PC-3 (cell line): ENCODE measurements around the gene GUCY2D. TPM values are rescaled to one million over a fixed set of nuclear protein-coding genes. Genes with fewer than 3 reads are reported as not detected.

Experiments used
- ATAC-seq: fragments of 200-7000 bp; cut with Tn5 transposase; 2 replicates; pipeline ENCODE4 v1.9.1; 2020; ENCODE audit warnings: mild to moderate bottlenecking, moderate library complexity
- BruUV-seq: library from RNA; stranded (reverse); fragments of 400-500 nt; replicated peaks from 2 replicates; lab custom pipeline; 2021; lab: Mats Ljungman, UMichigan
- CTCF ChIA-PET: fragments of 300-600 bp; sonication (Branson Sonifier 250); formaldehyde crosslinking; loops from one replicate; lab custom pipeline; 2022; ENCODE audit warnings: antibody characterized with exemption; lab: Charles Lee
- POLR2A ChIA-PET: fragments of 300-600 bp; sonication (Branson Sonifier 250); formaldehyde crosslinking; loops from one replicate; lab custom pipeline; 2022; ENCODE audit warnings: antibody characterized with exemption; ENCODE audit not compliant: unreplicated experiment; lab: Charles Lee
- DNase-seq: peaks from one replicate; pipeline ENCODE4 v3.0.0-alpha.2; 2015
- H2AFZ ChIP-seq: fragments of 300-600 bp; sonication (generic); 2 replicates; pipeline ENCODE4 v1.6.0; 2016; ENCODE audit warnings: antibody characterized with exemption, low read length
- H3F3A ChIP-seq: fragments of 300-600 bp; sonication (generic); one replicate; pipeline ENCODE4 v1.6.0; 2017; ENCODE audit warnings: antibody characterized with exemption, low read length, control low read depth, mild to moderate bottlenecking; ENCODE audit not compliant: unreplicated experiment
- H3K27ac ChIP-seq: fragments of 300-600 bp; sonication (generic); 2 replicates; pipeline ENCODE4 v1.5.1; 2016; ENCODE audit warnings: mild to moderate bottlenecking, low read length
- H3K27me3 ChIP-seq: fragments of 300-600 bp; sonication (generic); 2 replicates; pipeline ENCODE4 v1.6.1; 2016; ENCODE audit warnings: low read length, mixed read lengths
- H3K36me3 ChIP-seq: fragments of 300-600 bp; sonication (generic); 2 replicates; pipeline ENCODE4 v1.6.1; 2016; ENCODE audit warnings: low read depth, mixed run types, low read length, mixed read lengths
- H3K4me1 ChIP-seq: fragments of 300-600 bp; sonication (generic); 2 replicates; pipeline ENCODE4 v1.5.1; 2016; ENCODE audit warnings: low read length; ENCODE audit not compliant: insufficient read depth
- H3K4me2 ChIP-seq: fragments of 300-600 bp; sonication (generic); 2 replicates; pipeline ENCODE4 v1.6.0; 2016; ENCODE audit warnings: low read length
- H3K4me3 ChIP-seq: fragments of 300-600 bp; sonication (generic); 2 replicates; pipeline ENCODE4 v1.5.1; 2016; ENCODE audit warnings: mild to moderate bottlenecking, low read length, mixed read lengths
- H3K79me2 ChIP-seq: fragments of 300-600 bp; sonication (generic); 2 replicates; pipeline ENCODE4 v1.6.1; 2017; ENCODE audit warnings: low read length, mixed read lengths
- H3K9ac ChIP-seq: fragments of 300-600 bp; sonication (generic); 2 replicates; pipeline ENCODE4 v1.6.0; 2016; ENCODE audit warnings: mild to moderate bottlenecking, low read length
- H3K9me2 ChIP-seq: fragments of 300-600 bp; sonication (generic); replicated peaks from 2 replicates; pipeline ENCODE4 v1.6.1; 2016; ENCODE audit warnings: mixed run types, low read length, mixed read lengths
- H3K9me3 ChIP-seq: fragments of 300-600 bp; sonication (generic); 2 replicates; pipeline ENCODE4 v1.6.1; 2016; ENCODE audit warnings: low read length, mixed read lengths
- H4K20me1 ChIP-seq: fragments of 300-600 bp; sonication (generic); 2 replicates; pipeline ENCODE4 v1.6.1; 2016; ENCODE audit warnings: low read length, mixed read lengths
- EZH2 ChIP-seq: fragments of 300-600 bp; sonication (generic); IDR thresholded peaks from one replicate; pipeline ENCODE4 v1.6.1; 2017; ENCODE audit warnings: antibody characterized with exemption, mild to moderate bottlenecking, low read length; ENCODE audit not compliant: unreplicated experiment
- EZH2phosphoT487 ChIP-seq: fragments of 300-600 bp; sonication (generic); IDR thresholded peaks from 2 replicates; pipeline ENCODE4 v1.6.1; 2018; ENCODE audit warnings: mild to moderate bottlenecking, antibody characterized with exemption, low read length, borderline replicate concordance
- intact Hi-C: fragments of 100-400 bp; cut with micrococcal nuclease; formaldehyde crosslinking; loops from 2 replicates; pipeline ENCODE4 v1.9.0; 2023
- total RNA-seq: library from RNA; depleted of rRNA; stranded (reverse); fragments of >200 nt; gene quantifications from 2 replicates; pipeline ENCODE4 v1.2.3, GENCODE V29; 2014
- TF ChIP-seq, protein P1 (sequence below): fragments of 300-600 bp; sonication (generic); conservative IDR thresholded peaks from 2 replicates; pipeline ENCODE4 v1.5.1; 2017; ENCODE audit warnings: antibody characterized with exemption, low read depth, mild to moderate bottlenecking, low read length

GUCY2D gene
- total RNA-seq, 1 experiment from 2014 or later: not detected

DNA sequence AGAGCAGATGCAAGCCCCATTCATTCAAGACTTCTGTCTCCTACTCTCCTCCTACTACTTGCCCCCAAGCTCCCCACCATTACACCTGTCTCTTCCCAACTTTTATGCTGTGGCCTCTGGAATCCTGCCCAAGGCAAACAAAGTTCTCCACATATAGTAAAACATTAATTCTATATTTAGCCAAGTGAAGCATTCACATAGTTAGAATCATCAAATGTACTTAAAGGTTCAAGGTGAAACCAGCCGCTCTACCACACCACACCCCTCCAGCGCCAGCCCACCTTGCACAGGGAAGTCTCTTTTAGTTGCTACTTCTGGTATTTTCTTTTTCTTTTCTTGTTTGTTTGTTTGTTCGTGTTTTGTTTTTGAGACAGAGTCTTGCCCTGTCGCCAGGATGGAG is 25.4 kb upstream of the GUCY2D start:
- CTCF ChIA-PET: no interaction called here
- no peak overlapping the region for H3K4me2 ChIP-seq
- no peak overlapping the region for H2AFZ ChIP-seq

DNA sequence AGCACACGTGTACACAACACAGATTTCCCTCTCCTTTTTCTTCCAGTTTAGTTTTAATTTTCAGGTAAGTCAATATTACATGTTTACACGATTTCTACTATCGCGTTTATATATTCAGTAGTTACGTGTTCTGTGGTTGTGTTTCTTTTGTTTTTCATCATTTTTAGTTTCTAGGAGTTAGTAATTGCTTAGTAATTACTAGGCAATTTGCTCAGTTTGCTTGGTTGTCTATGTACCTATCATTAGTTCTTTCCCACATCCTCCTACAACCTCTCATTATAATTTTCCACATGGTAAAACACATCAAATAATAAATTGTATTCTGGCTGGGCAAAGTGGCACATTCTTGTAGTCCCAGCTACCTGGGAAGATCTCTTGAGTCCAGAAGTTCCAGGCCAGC is 24.6 kb upstream of the GUCY2D start:
- H3F3A ChIP-seq: no peaks in the 10 kb centered on the region
- no peak overlapping the region for H3K9ac ChIP-seq
- no peaks in the 10 kb centered on the region for H4K20me1 ChIP-seq
- peaks cover 4% of the 10 kb centered on the region; the same call in 1 of the 2 replicates for H3K9me3 ChIP-seq
- ChIA-PET CTCF (no interaction called here), POLR2A (no interaction called here)
- ATAC-seq: no peak
- DNase-seq: no peak
- no peaks in the 10 kb centered on the region for H3K36me3 ChIP-seq
- no peaks in the 10 kb centered on the region for H3K79me2 ChIP-seq
- H3K9me2 ChIP-seq: no peaks in the 10 kb centered on the region
- H3K4me3 ChIP-seq: no peak overlapping the region
- no peak overlapping the region for H3K27ac ChIP-seq
- BruUV-seq: no TSS peak
- no peak overlapping the region for H2AFZ ChIP-seq
- intact Hi-C loops: no loop called here
- no peak overlapping the region for H3K4me2 ChIP-seq
- TF ChIP-seq EZH2: no peak
- TF ChIP-seq, protein P1, sequence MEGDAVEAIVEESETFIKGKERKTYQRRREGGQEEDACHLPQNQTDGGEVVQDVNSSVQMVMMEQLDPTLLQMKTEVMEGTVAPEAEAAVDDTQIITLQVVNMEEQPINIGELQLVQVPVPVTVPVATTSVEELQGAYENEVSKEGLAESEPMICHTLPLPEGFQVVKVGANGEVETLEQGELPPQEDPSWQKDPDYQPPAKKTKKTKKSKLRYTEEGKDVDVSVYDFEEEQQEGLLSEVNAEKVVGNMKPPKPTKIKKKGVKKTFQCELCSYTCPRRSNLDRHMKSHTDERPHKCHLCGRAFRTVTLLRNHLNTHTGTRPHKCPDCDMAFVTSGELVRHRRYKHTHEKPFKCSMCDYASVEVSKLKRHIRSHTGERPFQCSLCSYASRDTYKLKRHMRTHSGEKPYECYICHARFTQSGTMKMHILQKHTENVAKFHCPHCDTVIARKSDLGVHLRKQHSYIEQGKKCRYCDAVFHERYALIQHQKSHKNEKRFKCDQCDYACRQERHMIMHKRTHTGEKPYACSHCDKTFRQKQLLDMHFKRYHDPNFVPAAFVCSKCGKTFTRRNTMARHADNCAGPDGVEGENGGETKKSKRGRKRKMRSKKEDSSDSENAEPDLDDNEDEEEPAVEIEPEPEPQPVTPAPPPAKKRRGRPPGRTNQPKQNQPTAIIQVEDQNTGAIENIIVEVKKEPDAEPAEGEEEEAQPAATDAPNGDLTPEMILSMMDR: no peak
- TF ChIP-seq EZH2phosphoT487: no peak
- H3K27me3 ChIP-seq: no peaks in the 10 kb centered on the region
- H3K4me1 ChIP-seq: peaks cover 12% of the 10 kb centered on the region

More for the DNA sequence above, 25.4 kb upstream of the GUCY2D start:
- Histone ChIP-seq H3K4me3 (no peak overlapping the region), H3K9ac (no peak overlapping the region), H3K27ac (no peak overlapping the region), H3K79me2 (no peaks in the 10 kb centered on the region), H3K9me2 (no peaks in the 10 kb centered on the region), H4K20me1 (no peaks in the 10 kb centered on the region), H3K36me3 (no peaks in the 10 kb centered on the region), H3K9me3 (peaks cover 4% of the 10 kb centered on the region; the same call in 1 of the 2 replicates), H3K4me1 (peaks cover 6% of the 10 kb centered on the region), H3F3A (no peaks in the 10 kb centered on the region), H3K27me3 (no peaks in the 10 kb centered on the region)
- intact Hi-C loops: no loop called here
- TF ChIP-seq, protein P1: no peak
- TF ChIP-seq EZH2: no peak
- no TSS peak for BruUV-seq
- ATAC-seq (no peak), DNase-seq (no peak)
- POLR2A ChIA-PET: no interaction called here

DNA sequence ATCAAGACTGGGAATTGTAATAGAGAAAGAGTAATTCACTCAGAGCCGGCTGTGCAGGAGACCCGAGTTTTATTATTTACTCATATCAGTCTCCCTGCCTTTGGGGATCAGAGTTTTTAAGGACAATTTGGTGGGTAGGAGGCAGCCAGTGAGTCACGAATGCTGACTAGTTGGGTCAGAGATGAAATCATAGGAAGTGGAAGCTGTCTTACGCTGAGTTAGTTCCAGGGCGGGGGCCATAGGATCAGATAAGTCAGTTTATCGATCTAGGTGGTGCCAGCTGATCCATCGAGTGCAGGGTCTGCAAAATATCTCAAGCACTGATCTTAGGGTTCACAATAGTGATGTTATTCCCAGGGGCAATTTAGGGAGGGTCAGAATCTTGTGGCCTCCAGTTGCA is 20.2 kb upstream of the GUCY2D start:
- Histone ChIP-seq H3K36me3 (no peaks in the 10 kb centered on the region), H2AFZ (peak overlapping the region; percentile 57), H3K27ac (peak overlapping the region; percentile 61), H3K4me1 (peaks cover 12% of the 10 kb centered on the region), H3K27me3 (no peaks in the 10 kb centered on the region), H3K9me3 (no peaks in the 10 kb centered on the region), H3K9ac (no peak overlapping the region), H4K20me1 (no peaks in the 10 kb centered on the region), H3K4me2 (peak overlapping the region; percentile 77), H3K4me3 (peak overlapping the region; percentile 44), H3K79me2 (no peaks in the 10 kb centered on the region), H3K9me2 (no peaks in the 10 kb centered on the region), H3F3A (no peaks in the 10 kb centered on the region)
- no peak for TF ChIP-seq EZH2phosphoT487
- DNase-seq (peak; percentile 73), ATAC-seq (peak; percentile 90)
- BruUV-seq: no TSS peak
- intact Hi-C loops: loop anchor here (5.0 kb wide), 1 partner anchor 50 kb away; the partner anchor contains the start of genes CNTROB and TRAPPC1
- ChIA-PET POLR2A (no interaction called here), CTCF (interaction anchor here (1.0 to 1.3 kb wide), 2 partner anchors 13 to 50 kb away, joined by 3 to 10 read pairs; partner anchors contain the start of genes CNTROB and TRAPPC1)
